ENCODE measurements around the gene LYPLA2.

LYPLA2 gene

DNA sequence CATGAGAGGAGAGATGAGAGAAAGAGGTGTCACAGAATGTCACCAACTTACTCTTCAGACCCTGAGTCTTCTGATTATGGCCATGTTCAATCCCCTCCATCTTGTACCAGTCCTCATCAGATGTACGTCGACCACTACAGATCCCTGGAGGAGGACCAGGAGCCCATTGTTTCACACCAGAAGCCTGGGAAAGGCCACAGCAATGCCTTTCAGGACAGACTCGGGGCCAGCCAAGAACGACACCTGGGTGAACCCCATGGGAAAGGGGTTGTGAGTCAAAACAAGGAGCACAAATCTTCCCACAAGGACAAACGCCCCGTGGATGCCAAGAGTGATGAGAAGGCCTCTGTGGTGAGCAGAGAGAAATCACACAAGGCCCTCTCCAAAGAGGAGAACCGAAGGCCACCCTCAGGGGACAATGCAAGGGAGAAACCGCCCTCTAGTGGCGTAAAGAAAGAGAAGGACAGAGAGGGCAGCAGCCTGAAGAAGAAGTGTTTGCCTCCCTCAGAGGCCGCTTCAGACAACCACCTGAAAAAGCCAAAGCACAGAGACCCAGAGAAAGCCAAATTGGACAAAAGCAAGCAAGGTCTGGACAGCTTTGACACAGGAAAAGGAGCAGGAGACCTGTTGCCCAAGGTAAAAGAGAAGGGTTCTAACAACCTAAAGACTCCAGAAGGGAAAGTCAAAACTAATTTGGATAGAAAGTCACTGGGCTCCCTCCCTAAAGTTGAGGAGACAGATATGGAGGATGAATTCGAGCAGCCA is 39.7 kb upstream of the LYPLA2 start:
- DNase-seq (ENCODE audit: low read depth), result peak; percentile 24
- in situ Hi-C loops (cut with HindIII; ENCODE audit: low sequenced_read_pairs), result no loop called here
- TF ChIP-seq, protein P1, sequence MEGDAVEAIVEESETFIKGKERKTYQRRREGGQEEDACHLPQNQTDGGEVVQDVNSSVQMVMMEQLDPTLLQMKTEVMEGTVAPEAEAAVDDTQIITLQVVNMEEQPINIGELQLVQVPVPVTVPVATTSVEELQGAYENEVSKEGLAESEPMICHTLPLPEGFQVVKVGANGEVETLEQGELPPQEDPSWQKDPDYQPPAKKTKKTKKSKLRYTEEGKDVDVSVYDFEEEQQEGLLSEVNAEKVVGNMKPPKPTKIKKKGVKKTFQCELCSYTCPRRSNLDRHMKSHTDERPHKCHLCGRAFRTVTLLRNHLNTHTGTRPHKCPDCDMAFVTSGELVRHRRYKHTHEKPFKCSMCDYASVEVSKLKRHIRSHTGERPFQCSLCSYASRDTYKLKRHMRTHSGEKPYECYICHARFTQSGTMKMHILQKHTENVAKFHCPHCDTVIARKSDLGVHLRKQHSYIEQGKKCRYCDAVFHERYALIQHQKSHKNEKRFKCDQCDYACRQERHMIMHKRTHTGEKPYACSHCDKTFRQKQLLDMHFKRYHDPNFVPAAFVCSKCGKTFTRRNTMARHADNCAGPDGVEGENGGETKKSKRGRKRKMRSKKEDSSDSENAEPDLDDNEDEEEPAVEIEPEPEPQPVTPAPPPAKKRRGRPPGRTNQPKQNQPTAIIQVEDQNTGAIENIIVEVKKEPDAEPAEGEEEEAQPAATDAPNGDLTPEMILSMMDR (IDR thresholded peaks at IDR 0.05; ENCODE audit: low read depth, low read length, missing control alignments), result peak; percentile 74
- no peak overlapping the region for H3K4me3 ChIP-seq (ENCODE audit: low read depth, low read length)

DNA sequence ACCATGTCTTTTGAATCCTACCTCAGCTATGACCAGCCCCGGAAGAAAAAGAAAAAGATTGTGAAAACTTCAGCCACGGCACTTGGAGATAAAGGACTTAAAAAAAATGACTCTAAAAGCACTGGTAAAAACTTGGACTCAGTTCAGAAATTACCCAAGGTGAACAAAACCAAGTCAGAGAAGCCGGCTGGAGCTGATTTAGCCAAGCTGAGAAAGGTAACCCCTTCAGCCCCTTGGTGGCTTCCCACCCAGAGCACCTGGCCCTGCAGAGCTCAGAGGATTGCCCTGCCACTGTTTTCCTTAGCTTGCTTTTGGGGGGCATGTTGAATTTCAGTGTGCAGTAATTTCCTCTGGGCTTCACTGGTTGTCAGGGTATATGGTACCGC is 39.1 kb upstream of the LYPLA2 start:
- TF ChIP-seq, protein P1 (IDR thresholded peaks at IDR 0.05; ENCODE audit: low read depth, low read length, missing control alignments), result no peak
- no peak for DNase-seq (ENCODE audit: low read depth)
- in situ Hi-C loops (cut with HindIII; ENCODE audit: low sequenced_read_pairs), result no loop called here
- H3K4me3 ChIP-seq (ENCODE audit: low read depth, low read length), result no peak overlapping the region

DNA sequence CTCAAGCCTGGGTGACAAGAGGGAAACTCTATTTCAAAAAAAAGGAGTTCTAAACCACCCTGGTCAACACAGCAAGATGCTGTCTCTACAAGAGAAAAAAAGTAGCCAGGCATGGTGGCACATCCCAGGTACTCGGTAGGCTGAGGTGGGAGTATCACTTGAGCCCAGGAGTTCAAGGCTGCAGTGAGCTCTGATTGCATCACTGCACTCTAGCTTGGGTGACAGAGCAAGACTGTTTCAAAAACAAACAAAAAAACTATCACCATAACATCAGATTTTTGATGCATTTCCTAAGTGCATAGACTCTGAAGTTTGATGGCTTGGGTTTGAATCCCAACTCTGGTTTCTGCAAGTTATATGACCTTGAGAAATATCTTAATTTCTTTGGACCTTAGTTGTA is 38.0 kb upstream of the LYPLA2 start:
- no peak for DNase-seq (ENCODE audit: low read depth)
- TF ChIP-seq, protein P1 (IDR thresholded peaks at IDR 0.05; ENCODE audit: low read depth, low read length, missing control alignments), result no peak
- no peak overlapping the region for H3K4me3 ChIP-seq (ENCODE audit: low read depth, low read length)
- in situ Hi-C loops (cut with HindIII; ENCODE audit: low sequenced_read_pairs), result no loop called here

DNA sequence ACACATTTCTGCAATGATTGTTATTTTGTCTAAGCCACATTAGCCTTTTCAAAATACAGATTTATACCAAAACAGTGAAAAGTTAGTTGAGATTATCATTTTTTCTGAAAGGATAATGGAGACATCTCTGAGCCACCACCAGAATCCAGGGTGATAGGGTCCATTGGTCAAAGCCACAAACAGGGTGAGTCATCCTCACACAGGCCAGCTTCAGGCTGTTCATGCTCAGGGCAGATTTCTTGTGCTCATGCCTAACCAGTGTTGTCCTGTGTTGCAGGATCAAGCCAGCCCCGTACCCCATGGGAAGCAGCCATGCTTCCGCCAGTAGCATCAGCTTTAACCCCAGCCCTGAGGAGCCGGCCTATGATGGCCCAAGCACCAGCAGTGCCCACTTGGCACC is 34.3 kb upstream of the LYPLA2 start:
- no peak for DNase-seq (ENCODE audit: low read depth)
- TF ChIP-seq, protein P1 (IDR thresholded peaks at IDR 0.05; ENCODE audit: low read depth, low read length, missing control alignments), result no peak
- in situ Hi-C loops (cut with HindIII; ENCODE audit: low sequenced_read_pairs), result loop anchor here (5.0 kb wide), 1 partner anchor 106 kb away; no protein-coding TSS in a partner anchor
- H3K4me3 ChIP-seq (ENCODE audit: low read depth, low read length), result no peak overlapping the region

DNA sequence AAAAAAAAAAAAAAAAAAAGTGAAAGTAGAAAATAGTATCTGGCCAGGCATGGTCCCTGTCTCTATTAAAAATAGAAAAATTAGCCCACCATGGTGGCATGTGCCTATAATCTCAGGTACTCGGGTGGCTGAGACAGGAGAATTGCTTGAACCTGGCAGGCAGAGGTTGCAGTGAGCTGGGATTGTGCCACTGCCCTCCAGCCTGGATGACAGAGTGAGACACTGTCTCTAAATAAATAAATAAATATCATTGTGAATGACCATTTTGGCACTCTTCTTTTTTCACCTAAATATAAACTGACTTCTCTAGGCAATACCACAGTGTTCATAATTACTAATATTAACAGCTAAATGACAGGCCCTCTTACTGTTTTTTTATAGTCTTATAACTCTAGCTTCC is 33.1 kb upstream of the LYPLA2 start:
- no peak overlapping the region for H3K4me3 ChIP-seq (ENCODE audit: low read depth, low read length)
- no peak for DNase-seq (ENCODE audit: low read depth)
- in situ Hi-C loops (cut with HindIII; ENCODE audit: low sequenced_read_pairs), result loop anchor here (5.0 kb wide), 1 partner anchor 104 kb away; no protein-coding TSS in a partner anchor
- TF ChIP-seq, protein P1 (IDR thresholded peaks at IDR 0.05; ENCODE audit: low read depth, low read length, missing control alignments), result no peak

DNA sequence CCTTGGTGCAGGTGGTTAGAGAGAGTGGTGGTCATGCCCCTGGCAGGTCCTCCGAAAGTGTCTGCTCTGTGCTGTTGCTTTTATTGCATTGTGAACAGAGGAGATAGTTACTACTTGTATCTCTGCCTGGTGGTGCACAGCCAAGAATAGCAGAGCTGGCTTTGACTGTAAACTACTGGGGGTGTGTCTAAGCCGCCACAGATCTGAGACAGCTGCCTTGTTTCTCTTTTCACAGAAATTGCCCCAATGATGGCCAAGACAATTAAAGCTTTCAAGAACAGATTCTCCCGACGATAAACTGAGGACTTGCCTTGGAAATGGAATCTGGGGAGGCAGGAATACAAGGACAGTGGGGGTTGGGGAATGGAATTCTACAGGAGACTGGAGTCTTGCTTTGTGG is 31.7 kb upstream of the LYPLA2 start:
- TF ChIP-seq, protein P1 (IDR thresholded peaks at IDR 0.05; ENCODE audit: low read depth, low read length, missing control alignments), result no peak
- H3K4me3 ChIP-seq (ENCODE audit: low read depth, low read length), result no peak overlapping the region
- in situ Hi-C loops (cut with HindIII; ENCODE audit: low sequenced_read_pairs), result loop anchor here (5.0 kb wide), 1 partner anchor 103 kb away; no protein-coding TSS in a partner anchor
- DNase-seq (ENCODE audit: low read depth), result no peak
